Gastroesophageal sphincter (tissue), 3 donors: ENCODE results near the gene WDR87.
"Not testable (repeated sequence)": the region's sequence is repeated elsewhere in the genome, so short reads cannot be mapped to it uniquely, and the experiment has no call there.

Source experiments
- EP300 ChIP-seq: sonication (generic); formaldehyde crosslinking; IDR thresholded peaks from one replicate; pipeline ENCODE4 v1.6.1; 2017; ENCODE audit warnings: antibody characterized with exemption, mild to moderate bottlenecking
- POLR2A ChIP-seq, 2 donors: fragments of 450-650 bp; IDR thresholded peaks; one replicate each; pipeline ENCODE4 v1.6.1; 2017; ENCODE audit warnings: antibody characterized with exemption in 2 of 2, mild to moderate bottlenecking in 2 of 2, moderate library complexity in 1 of 2
- POLR2AphosphoS5 ChIP-seq: sonication (generic); formaldehyde crosslinking; IDR thresholded peaks from one replicate; pipeline ENCODE4 v1.6.1; 2017; ENCODE audit warnings: antibody characterized with exemption
- TF ChIP-seq, protein P1 (sequence below), 4 experiments: fragments of 200-600 bp in 2 of 4; fragments of 450-650 bp in 2 of 4; sonication (generic) in 1 of 4; IDR thresholded peaks; one replicate each; pipeline ENCODE4 v1.5.1; 2017 to 2019; ENCODE audit warnings: antibody characterized with exemption in 4 of 4, mild to moderate bottlenecking in 2 of 4, moderate library complexity in 2 of 4

DNA sequence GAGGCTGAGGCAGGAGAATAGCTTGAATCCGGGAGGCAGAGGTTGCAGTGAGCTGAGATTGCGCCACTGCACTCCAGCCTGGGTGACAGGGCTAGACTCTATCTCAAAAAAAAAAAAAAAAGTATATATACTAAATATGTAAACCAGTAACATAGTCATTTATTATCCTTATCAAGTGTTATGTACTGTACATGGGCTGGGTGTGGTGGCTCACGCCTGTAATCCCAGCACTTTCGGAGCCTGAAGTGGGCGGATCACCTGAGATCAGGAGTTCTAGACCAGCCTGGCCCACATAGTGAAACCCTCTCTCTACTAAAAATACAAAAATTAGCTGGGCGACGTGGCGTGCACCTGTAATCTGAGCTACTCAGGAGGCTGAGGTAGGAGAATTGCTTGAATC lies 18.2 kb upstream of the WDR87 start:
- TF ChIP-seq, protein P1, sequence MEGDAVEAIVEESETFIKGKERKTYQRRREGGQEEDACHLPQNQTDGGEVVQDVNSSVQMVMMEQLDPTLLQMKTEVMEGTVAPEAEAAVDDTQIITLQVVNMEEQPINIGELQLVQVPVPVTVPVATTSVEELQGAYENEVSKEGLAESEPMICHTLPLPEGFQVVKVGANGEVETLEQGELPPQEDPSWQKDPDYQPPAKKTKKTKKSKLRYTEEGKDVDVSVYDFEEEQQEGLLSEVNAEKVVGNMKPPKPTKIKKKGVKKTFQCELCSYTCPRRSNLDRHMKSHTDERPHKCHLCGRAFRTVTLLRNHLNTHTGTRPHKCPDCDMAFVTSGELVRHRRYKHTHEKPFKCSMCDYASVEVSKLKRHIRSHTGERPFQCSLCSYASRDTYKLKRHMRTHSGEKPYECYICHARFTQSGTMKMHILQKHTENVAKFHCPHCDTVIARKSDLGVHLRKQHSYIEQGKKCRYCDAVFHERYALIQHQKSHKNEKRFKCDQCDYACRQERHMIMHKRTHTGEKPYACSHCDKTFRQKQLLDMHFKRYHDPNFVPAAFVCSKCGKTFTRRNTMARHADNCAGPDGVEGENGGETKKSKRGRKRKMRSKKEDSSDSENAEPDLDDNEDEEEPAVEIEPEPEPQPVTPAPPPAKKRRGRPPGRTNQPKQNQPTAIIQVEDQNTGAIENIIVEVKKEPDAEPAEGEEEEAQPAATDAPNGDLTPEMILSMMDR (IDR thresholded peaks at IDR 0.05), result not testable (repeated sequence)
- not testable (repeated sequence) for TF ChIP-seq POLR2A (IDR thresholded peaks at IDR 0.05); EP300; POLR2AphosphoS5
